ENCODE data around the gene TMTC1.

The TMTC1 gene

DNA sequence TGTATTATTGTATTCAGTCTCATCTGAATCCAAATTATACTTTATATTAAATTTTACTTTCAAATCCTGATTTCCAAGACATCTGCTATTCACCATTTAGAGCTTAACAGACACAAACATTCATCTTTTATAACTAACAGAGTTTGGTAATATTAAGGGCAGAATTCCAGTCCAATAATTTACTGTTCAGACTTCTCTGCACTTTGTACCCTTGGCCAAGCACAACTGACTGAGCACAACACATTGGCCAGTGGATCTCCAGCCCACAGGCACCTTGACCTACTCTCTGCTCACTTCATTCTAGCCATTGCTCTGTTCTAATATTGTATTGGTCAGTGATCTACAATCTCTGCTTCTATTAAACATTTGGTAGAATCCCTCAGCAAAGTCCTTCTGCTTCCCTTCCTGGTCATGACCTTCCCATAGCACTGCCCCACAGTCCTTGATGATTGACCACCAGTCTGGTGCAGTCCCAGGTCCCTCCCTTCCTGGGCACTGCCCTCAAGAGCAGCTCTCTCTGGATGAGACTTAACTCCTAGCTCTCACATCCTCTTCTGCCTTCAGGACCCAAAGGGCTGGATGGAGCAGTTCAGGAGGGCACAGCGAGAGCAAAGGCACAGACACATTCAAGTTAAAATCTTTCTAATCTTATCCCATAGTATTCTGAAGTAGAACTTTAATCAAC lies 188.5 kb downstream of the TMTC1 start:
- no peak for DNase-seq
- H3K36me3 ChIP-seq: 0 out of 2 replicates have a peak, but pooled peaks cover under 1% of the 10 kb centered on the region
- no peaks in the 10 kb centered on the region for H3K9me3 ChIP-seq
- no peaks in the 10 kb centered on the region for H3K27me3 ChIP-seq
- TF ChIP-seq, protein P1, sequence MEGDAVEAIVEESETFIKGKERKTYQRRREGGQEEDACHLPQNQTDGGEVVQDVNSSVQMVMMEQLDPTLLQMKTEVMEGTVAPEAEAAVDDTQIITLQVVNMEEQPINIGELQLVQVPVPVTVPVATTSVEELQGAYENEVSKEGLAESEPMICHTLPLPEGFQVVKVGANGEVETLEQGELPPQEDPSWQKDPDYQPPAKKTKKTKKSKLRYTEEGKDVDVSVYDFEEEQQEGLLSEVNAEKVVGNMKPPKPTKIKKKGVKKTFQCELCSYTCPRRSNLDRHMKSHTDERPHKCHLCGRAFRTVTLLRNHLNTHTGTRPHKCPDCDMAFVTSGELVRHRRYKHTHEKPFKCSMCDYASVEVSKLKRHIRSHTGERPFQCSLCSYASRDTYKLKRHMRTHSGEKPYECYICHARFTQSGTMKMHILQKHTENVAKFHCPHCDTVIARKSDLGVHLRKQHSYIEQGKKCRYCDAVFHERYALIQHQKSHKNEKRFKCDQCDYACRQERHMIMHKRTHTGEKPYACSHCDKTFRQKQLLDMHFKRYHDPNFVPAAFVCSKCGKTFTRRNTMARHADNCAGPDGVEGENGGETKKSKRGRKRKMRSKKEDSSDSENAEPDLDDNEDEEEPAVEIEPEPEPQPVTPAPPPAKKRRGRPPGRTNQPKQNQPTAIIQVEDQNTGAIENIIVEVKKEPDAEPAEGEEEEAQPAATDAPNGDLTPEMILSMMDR (IDR thresholded peaks at IDR 0.05; ENCODE audit: low read depth, low read length): no peak
- H3K4me1 ChIP-seq: no peaks in the 10 kb centered on the region
- no peak overlapping the region for H3K4me3 ChIP-seq (ENCODE audit: low read depth, low read length)

DNA sequence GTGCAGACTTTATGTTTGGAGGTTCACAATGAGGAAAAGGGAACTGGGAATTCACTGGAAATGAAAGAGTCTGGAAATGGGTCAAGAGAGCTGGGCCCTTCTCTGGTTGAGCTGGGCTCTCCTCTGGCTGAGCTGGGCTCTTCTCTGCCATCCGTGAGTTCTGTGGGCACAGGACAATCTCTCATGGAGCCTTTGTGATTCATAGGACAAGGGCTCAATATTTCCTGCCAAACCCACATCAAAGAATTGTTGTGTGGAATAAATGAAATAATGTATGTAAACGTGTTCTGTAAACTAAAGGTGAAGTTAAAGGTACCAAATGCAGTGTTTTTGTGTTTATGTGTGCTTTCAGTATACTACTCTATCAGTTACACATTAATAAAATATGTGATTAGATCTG lies 190.7 kb downstream of the TMTC1 start:
- H3K4me1 ChIP-seq: no peaks in the 10 kb centered on the region
- TF ChIP-seq, protein P1 (IDR thresholded peaks at IDR 0.05; ENCODE audit: low read depth, low read length): no peak
- no peaks in the 10 kb centered on the region for H3K36me3 ChIP-seq
- H3K27me3 ChIP-seq: no peaks in the 10 kb centered on the region
- no peak for DNase-seq
- no peaks in the 10 kb centered on the region for H3K9me3 ChIP-seq
- no peak overlapping the region for H3K4me3 ChIP-seq (ENCODE audit: low read depth, low read length)

DNA sequence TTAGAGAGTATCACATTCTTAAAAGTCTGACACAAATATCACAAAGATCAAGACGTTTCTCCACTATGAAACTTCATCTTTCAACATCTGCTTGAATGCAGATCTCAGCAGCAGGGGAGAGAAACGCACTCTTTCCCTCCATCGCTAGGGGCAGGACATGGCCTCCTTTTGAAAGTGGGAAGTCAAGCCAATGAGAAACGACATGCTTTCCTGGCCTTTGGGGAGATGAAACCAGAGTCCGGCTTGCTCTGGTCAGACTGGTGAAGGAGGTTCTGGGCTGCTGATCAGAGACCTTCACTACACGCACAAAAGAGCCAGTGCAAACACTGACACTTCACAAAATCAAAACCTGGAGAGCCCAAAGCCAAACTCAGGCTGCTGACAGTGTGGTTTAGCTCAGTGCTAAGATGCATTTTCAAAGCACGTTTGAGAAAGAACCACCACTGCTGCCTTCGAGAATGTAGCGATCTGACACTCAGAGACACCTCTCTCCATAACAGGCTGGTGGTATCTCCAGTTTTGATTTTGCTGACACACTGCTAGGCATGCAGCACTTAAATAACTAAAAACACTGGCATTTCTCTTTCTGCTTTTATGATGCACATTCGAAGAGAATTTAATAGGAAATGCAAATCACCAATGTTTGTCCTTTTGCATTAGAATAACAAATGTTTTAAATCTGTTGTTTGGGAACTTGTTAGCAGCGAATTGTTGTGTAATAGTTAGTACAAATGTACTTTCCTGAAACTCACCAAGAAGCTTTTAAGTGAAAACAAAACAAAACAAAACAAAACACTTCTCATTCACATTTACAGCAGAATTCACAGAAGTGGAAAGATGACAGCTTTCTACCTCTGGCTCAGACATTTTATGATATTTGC lies 192.4 kb downstream of the TMTC1 start:
- H3K36me3 ChIP-seq: no peaks in the 10 kb centered on the region
- DNase-seq: no peak
- no peak overlapping the region for H3K4me3 ChIP-seq (ENCODE audit: low read depth, low read length)
- H3K4me1 ChIP-seq: no peaks in the 10 kb centered on the region
- no peaks in the 10 kb centered on the region for H3K27me3 ChIP-seq
- H3K9me3 ChIP-seq: no peaks in the 10 kb centered on the region
- TF ChIP-seq, protein P1 (IDR thresholded peaks at IDR 0.05; ENCODE audit: low read depth, low read length): no peak

DNA sequence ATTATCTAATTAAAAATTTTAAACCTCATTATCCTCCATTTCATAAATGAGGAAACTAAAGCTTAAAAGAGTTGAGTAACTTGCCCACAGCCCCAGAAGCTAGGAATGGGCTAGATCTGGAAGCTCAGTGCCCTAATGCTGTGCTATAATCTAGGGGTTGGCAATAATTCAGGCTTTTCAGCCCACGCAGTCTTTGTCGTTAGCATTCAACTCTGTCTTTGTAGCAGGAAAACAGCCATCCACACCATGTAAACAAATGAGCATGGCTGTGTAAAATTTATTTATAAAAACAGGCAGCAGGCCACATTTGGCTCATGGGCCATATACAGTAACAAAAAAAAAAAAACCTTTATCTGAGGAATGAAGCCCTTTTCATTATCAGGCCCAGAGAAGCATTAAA lies 193.9 kb downstream of the TMTC1 start:
- H3K9me3 ChIP-seq: no peaks in the 10 kb centered on the region
- H3K4me1 ChIP-seq: no peaks in the 10 kb centered on the region
- no peaks in the 10 kb centered on the region for H3K27me3 ChIP-seq
- DNase-seq: no peak
- H3K36me3 ChIP-seq: no peaks in the 10 kb centered on the region
- H3K4me3 ChIP-seq (ENCODE audit: low read depth, low read length): no peak overlapping the region
- TF ChIP-seq, protein P1 (IDR thresholded peaks at IDR 0.05; ENCODE audit: low read depth, low read length): no peak

DNA sequence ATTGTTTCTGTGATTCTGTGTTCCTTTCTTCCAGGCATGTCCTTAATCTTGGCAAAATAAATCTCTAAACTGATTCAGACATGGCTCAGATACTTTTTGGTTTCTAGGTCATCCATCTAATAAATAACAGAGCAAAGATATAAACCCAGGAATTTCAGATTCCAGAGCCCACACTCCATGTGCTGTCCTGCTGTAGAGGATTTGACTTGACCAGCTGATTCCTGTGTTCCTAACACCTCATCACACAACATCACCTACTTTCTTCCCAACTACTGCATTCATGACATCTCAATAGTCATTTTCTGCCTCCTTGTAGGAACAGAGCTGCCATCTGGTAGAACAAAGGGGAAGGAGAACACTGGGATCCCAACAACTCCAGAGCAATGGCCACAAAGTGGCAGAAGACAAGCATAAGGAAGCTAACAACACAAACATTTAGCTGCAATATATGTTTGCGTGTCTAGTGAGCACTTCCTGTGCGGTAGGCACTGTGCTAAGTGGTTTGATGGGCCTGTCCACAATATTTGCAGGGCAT lies 194.4 kb downstream of the TMTC1 start:
- no peak for DNase-seq
- H3K36me3 ChIP-seq: no peaks in the 10 kb centered on the region
- H3K4me1 ChIP-seq: no peaks in the 10 kb centered on the region
- TF ChIP-seq, protein P1 (IDR thresholded peaks at IDR 0.05; ENCODE audit: low read depth, low read length): no peak
- H3K4me3 ChIP-seq (ENCODE audit: low read depth, low read length): no peak overlapping the region
- no peaks in the 10 kb centered on the region for H3K9me3 ChIP-seq
- H3K27me3 ChIP-seq: no peaks in the 10 kb centered on the region

Measured in BE2C (cell line).